ENCODE data around the gene TMED1.

TMED1 gene

DNA sequence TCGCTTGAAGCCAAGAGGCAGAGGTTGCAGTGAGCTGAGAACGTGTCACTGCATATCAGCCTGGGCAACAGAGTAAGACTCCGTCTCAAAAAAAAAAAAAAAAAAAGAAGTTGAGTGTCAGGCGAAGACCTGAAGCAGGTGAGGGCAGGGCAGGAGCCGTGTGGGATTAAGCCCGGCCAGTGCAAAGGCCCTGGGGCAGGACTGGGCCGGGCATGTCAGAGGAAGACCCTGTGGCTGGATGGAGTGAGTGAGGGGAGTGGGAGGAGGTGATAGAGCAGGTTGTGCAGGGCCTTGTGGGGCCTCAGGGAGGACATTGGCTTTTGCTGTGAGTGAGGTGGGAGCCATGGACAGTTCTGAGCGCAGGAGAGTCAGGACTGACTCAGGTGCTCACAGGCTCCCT, 47.9 kb downstream of the TMED1 start:
- TF ChIP-seq, protein P1, sequence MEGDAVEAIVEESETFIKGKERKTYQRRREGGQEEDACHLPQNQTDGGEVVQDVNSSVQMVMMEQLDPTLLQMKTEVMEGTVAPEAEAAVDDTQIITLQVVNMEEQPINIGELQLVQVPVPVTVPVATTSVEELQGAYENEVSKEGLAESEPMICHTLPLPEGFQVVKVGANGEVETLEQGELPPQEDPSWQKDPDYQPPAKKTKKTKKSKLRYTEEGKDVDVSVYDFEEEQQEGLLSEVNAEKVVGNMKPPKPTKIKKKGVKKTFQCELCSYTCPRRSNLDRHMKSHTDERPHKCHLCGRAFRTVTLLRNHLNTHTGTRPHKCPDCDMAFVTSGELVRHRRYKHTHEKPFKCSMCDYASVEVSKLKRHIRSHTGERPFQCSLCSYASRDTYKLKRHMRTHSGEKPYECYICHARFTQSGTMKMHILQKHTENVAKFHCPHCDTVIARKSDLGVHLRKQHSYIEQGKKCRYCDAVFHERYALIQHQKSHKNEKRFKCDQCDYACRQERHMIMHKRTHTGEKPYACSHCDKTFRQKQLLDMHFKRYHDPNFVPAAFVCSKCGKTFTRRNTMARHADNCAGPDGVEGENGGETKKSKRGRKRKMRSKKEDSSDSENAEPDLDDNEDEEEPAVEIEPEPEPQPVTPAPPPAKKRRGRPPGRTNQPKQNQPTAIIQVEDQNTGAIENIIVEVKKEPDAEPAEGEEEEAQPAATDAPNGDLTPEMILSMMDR (IDR thresholded peaks at IDR 0.05; ENCODE audit: low read depth, low read length, missing control alignments): no peak
- Histone ChIP-seq H3K4me3 (ENCODE audit: low read depth, low read length) (no peak overlapping the region), H3K27me3 (replicated peaks) (no peaks in the 10 kb centered on the region), H3K36me3 (replicated peaks) (peaks cover 71% of the 10 kb centered on the region), H3K27ac (no peak overlapping the region)
- DNase-seq: no peak
- in situ Hi-C loops (cut with HindIII; ENCODE audit: low pct_ligation_motif_present, low sequenced_read_pairs): no loop called here

DNA sequence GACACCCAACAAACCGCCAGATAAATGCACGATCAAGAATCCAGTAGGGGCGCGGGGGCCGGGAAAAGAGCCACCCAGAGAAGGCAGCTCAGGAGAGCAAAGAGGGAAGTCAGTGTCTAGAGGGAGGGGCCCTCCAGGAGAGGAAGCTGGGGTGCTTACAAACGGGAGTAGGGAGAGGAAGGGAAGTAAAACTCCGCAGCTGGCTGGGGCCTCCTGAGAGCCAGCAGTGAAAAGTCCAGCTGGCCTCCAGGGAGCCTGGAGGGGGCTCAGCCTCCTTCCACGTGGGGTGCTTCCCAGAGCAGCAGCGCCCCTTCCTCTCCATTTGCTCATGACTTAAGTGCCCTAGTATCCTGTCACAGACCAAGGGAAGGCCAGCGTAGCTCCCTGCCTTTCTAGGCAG, 51.8 kb downstream of the TMED1 start:
- in situ Hi-C loops (cut with HindIII; ENCODE audit: low pct_ligation_motif_present, low sequenced_read_pairs): no loop called here
- no peak overlapping the region for H3K27ac ChIP-seq
- H3K4me3 ChIP-seq (ENCODE audit: low read depth, low read length): no peak overlapping the region
- TF ChIP-seq, protein P1 (IDR thresholded peaks at IDR 0.05; ENCODE audit: low read depth, low read length, missing control alignments): no peak
- no peak for DNase-seq
- H3K27me3 ChIP-seq (replicated peaks): no peaks in the 10 kb centered on the region
- peaks cover 72% of the 10 kb centered on the region for H3K36me3 ChIP-seq (replicated peaks)

DNA sequence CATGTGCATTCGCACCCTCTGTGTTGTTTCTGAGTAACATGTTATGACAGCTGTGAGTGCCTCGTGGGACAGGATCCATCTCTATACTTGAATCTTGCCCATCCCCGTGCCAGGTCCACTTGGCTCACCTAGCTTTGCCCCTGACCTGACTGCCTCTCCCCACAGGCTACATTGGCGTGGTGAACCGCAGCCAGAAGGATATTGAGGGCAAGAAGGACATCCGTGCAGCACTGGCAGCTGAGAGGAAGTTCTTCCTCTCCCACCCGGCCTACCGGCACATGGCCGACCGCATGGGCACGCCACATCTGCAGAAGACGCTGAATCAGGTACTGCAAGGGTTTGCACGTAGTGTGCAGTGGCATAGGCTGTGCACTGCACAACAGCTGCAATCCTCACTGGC, 53.2 kb downstream of the TMED1 start:
- TF ChIP-seq, protein P1 (IDR thresholded peaks at IDR 0.05; ENCODE audit: low read depth, low read length, missing control alignments): no peak
- Histone ChIP-seq H3K27ac (no peak overlapping the region), H3K36me3 (replicated peaks) (peaks cover 66% of the 10 kb centered on the region), H3K27me3 (replicated peaks) (no peaks in the 10 kb centered on the region), H3K4me3 (ENCODE audit: low read depth, low read length) (no peak overlapping the region)
- DNase-seq: no peak
- in situ Hi-C loops (cut with HindIII; ENCODE audit: low pct_ligation_motif_present, low sequenced_read_pairs): no loop called here
